Ovary (tissue), 3 donors: ENCODE data around the gene FAM3A.
A peak's percentile ranks its signal among the peaks of the same experiment; 100 is the strongest.

ENCODE experiments used
- POLR2A ChIP-seq: fragments of 450-650 bp; IDR thresholded peaks from one replicate; pipeline ENCODE4 v1.6.1; 2017; ENCODE audit warnings: antibody characterized with exemption, mild to moderate bottlenecking, moderate library complexity
- TF ChIP-seq, protein P1 (sequence below), 3 donors: fragments of 450-650 bp in 2 of 3; fragments of 200-600 bp in 1 of 3; IDR thresholded peaks; one replicate each; pipeline versions ENCODE4 v1.5.1 to v1.8.0; 2016 to 2022; ENCODE audit warnings: antibody characterized with exemption in 3 of 3, mild to moderate bottlenecking in 1 of 3
- donor health status: DM: no; HTN: no; CAD: no.

GRCh38 chrX:154526901-154527675, 11.1 kb upstream of the FAM3A start:
- TF ChIP-seq, protein P1, sequence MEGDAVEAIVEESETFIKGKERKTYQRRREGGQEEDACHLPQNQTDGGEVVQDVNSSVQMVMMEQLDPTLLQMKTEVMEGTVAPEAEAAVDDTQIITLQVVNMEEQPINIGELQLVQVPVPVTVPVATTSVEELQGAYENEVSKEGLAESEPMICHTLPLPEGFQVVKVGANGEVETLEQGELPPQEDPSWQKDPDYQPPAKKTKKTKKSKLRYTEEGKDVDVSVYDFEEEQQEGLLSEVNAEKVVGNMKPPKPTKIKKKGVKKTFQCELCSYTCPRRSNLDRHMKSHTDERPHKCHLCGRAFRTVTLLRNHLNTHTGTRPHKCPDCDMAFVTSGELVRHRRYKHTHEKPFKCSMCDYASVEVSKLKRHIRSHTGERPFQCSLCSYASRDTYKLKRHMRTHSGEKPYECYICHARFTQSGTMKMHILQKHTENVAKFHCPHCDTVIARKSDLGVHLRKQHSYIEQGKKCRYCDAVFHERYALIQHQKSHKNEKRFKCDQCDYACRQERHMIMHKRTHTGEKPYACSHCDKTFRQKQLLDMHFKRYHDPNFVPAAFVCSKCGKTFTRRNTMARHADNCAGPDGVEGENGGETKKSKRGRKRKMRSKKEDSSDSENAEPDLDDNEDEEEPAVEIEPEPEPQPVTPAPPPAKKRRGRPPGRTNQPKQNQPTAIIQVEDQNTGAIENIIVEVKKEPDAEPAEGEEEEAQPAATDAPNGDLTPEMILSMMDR (IDR thresholded peaks at IDR 0.05): peak in 2 of 3 donors; percentile 47 to 64
- TF ChIP-seq POLR2A: no peak
